Colonic mucosa (tissue), 4 donors: Measurements from ENCODE around the gene TMEM135. TPM values are rescaled to one million over a fixed set of nuclear protein-coding genes. Genes with fewer than 3 reads are reported as not detected.

Source experiments
- DNase-seq: peaks from one replicate; pipeline ENCODE4 v3.0.0-alpha.2; 2020
- H3K27ac ChIP-seq: fragments of 200-600 bp; one replicate; pipeline ENCODE4 v1.8.0; 2021
- H3K27me3 ChIP-seq: fragments of 200-600 bp; one replicate; pipeline ENCODE4 v1.8.0; 2021
- H3K36me3 ChIP-seq: fragments of 200-600 bp; one replicate; pipeline ENCODE4 v1.8.0; 2021
- H3K4me1 ChIP-seq: fragments of 200-600 bp; one replicate; pipeline ENCODE4 v1.8.0; 2021; ENCODE audit warnings: mild to moderate bottlenecking
- H3K4me3 ChIP-seq: fragments of 200-600 bp; one replicate; pipeline ENCODE4 v1.8.0; 2021
- H3K9ac ChIP-seq, 2 donors: one replicate each; pipeline ENCODE4 v1.7.0; 2013; ENCODE audit warnings: control low read depth in 2 of 2, low read depth in 2 of 2, low read length in 2 of 2
- H3K9me3 ChIP-seq: fragments of 200-600 bp; one replicate; pipeline ENCODE4 v1.8.0; 2021
- CTCF ChIP-seq: fragments of 200-600 bp; IDR thresholded peaks from one replicate; pipeline ENCODE4 v1.8.0; 2022; ENCODE audit warnings: antibody characterized with exemption, mild to moderate bottlenecking
- intact Hi-C: fragments of 100-400 bp; cut with DNase I; formaldehyde crosslinking; loops from one replicate; pipeline ENCODE4 v1.14.1; 2022
- total RNA-seq, 2 donors: library from RNA; stranded (reverse); fragmentation: NEBNext Ultra II Directional in 1 of 2; extraction: Animal tissue kit (Norgen Biotek cat#: 25700) in 1 of 2; gene quantifications; one replicate each; pipeline ENCODE4 v1.2.1, GENCODE V29; 2021
- donor health status: healthy.
- donor health status: DM: no; HTN: no; CAD: no.
- donor health status: DM: no; HTN: no; CAD: no.

Gene TMEM135
- total RNA-seq, 2 donors from 2014 or later, result 28.8 to 41.4 TPM

GRCh38 chr11:87063982-87064381 lies 26.2 kb downstream of the TMEM135 start:
- no peak for DNase-seq
- TF ChIP-seq CTCF, result no peak
- H3K9ac ChIP-seq, result no peak overlapping the region
- H3K4me1 ChIP-seq, result no peaks in the 10 kb centered on the region
- no peak overlapping the region for H3K4me3 ChIP-seq
- no peaks in the 10 kb centered on the region for H3K27me3 ChIP-seq
- intact Hi-C loops, result no loop called here
- H3K36me3 ChIP-seq, result no peaks in the 10 kb centered on the region
- no peak overlapping the region for H3K27ac ChIP-seq
- no peaks in the 10 kb centered on the region for H3K9me3 ChIP-seq

- intact Hi-C loops, result no loop called here
- no peak for DNase-seq
- Histone ChIP-seq H3K36me3 (no peaks in the 10 kb centered on the region), H3K9me3 (no peaks in the 10 kb centered on the region), H3K27ac (no peak overlapping the region), H3K4me1 (no peaks in the 10 kb centered on the region), H3K4me3 (no peak overlapping the region), H3K27me3 (no peaks in the 10 kb centered on the region), H3K9ac (no peak overlapping the region)
- no peak for TF ChIP-seq CTCF
Measured at GRCh38 chr11:87072787-87073186, 35.1 kb downstream of the TMEM135 start.

- intact Hi-C loops, result no loop called here
- Histone ChIP-seq H3K27me3 (no peaks in the 10 kb centered on the region), H3K27ac (no peak overlapping the region), H3K9me3 (no peaks in the 10 kb centered on the region), H3K4me3 (no peak overlapping the region), H3K9ac (no peak overlapping the region), H3K4me1 (no peaks in the 10 kb centered on the region), H3K36me3 (no peaks in the 10 kb centered on the region)
- TF ChIP-seq CTCF, result no peak
- no peak for DNase-seq
Measured at GRCh38 chr11:87076260-87076783, 38.6 kb downstream of the TMEM135 start.

- no peaks in the 10 kb centered on the region for H3K36me3 ChIP-seq
Measured at GRCh38 chr11:87076874-87077429, 39.2 kb downstream of the TMEM135 start.

GRCh38 chr11:87081358-87081757 lies 43.6 kb downstream of the TMEM135 start:
- no peaks in the 10 kb centered on the region for H3K9me3 ChIP-seq
- H3K27ac ChIP-seq, result no peak overlapping the region
- intact Hi-C loops, result no loop called here
- no peak overlapping the region for H3K4me3 ChIP-seq
- no peaks in the 10 kb centered on the region for H3K27me3 ChIP-seq
- no peak for DNase-seq
- H3K36me3 ChIP-seq, result no peaks in the 10 kb centered on the region
- H3K9ac ChIP-seq, result no peak overlapping the region
- TF ChIP-seq CTCF, result no peak
- H3K4me1 ChIP-seq, result no peaks in the 10 kb centered on the region

More at GRCh38 chr11:87076874-87077429, 39.2 kb downstream of the TMEM135 start:
- H3K4me3 ChIP-seq, result no peak overlapping the region
- no peaks in the 10 kb centered on the region for H3K4me1 ChIP-seq
- no peak overlapping the region for H3K9ac ChIP-seq
- no peaks in the 10 kb centered on the region for H3K27me3 ChIP-seq
- intact Hi-C loops, result no loop called here
- H3K27ac ChIP-seq, result no peak overlapping the region
- no peaks in the 10 kb centered on the region for H3K9me3 ChIP-seq
- no peak for DNase-seq
- no peak for TF ChIP-seq CTCF
